Tibial nerve (tissue), 4 donors: Measurements from ENCODE around the gene LBHD1. TPM values are rescaled to one million over a fixed set of nuclear protein-coding genes. Genes with fewer than 3 reads are reported as not detected.
"Not testable (repeated sequence)": the region's sequence is repeated elsewhere in the genome, so short reads cannot be mapped to it uniquely, and the experiment has no call there.

Experiments used
- DNase-seq, 2 donors: peaks; one replicate each; pipeline ENCODE4 v3.0.0-alpha.2; 2019; ENCODE audit warnings: low spot score in 2 of 2
- H3K27ac ChIP-seq, 4 donors: fragments of 200-600 bp; sonication (generic) in 3 of 4; one replicate each; pipeline ENCODE4 v1.5.1; 2017 to 2019; ENCODE audit warnings: mild to moderate bottlenecking in 1 of 4
- H3K27me3 ChIP-seq, 2 donors: fragments of 200-600 bp; sonication (generic) in 1 of 2; one replicate each; pipeline versions ENCODE4 v1.5.1 to v1.6.0; 2017 to 2019
- H3K36me3 ChIP-seq, 3 donors: fragments of 200-600 bp; sonication (generic); one replicate each; pipeline ENCODE4 v1.5.1; 2018 to 2019
- H3K4me1 ChIP-seq, 4 donors: fragments of 200-600 bp; sonication (generic) in 3 of 4; one replicate each; pipeline ENCODE4 v1.5.1; 2017 to 2019
- H3K4me3 ChIP-seq, 4 donors: fragments of 200-600 bp; sonication (generic) in 3 of 4; one replicate each; pipeline ENCODE4 v1.5.1; 2017 to 2019; ENCODE audit warnings: mild to moderate bottlenecking in 1 of 4, moderate library complexity in 1 of 4
- H3K9me3 ChIP-seq, 4 donors: fragments of 200-600 bp; sonication (generic) in 3 of 4; one replicate each; pipeline ENCODE4 v1.5.1; 2017 to 2019
- EP300 ChIP-seq, 2 donors: sonication (generic); formaldehyde crosslinking; IDR thresholded peaks; one replicate each; pipeline ENCODE4 v1.6.1; 2017; ENCODE audit warnings: antibody characterized with exemption in 2 of 2, mild to moderate bottlenecking in 1 of 2
- POLR2A ChIP-seq, 2 donors: fragments of 450-650 bp; IDR thresholded peaks; one replicate each; pipeline ENCODE4 v1.6.1; 2017; ENCODE audit warnings: antibody characterized with exemption in 2 of 2, mild to moderate bottlenecking in 2 of 2, moderate library complexity in 2 of 2
- WGBS, 2 donors: methylation state at CpG; one replicate each; pipeline ENCODE4 v1.1.5; 2018; 5-methylcytosine and 5-hydroxymethylcytosine counted together
- total RNA-seq, 4 donors: library from RNA; depleted of rRNA; stranded (reverse); fragments of >200 nt; gene quantifications; one replicate each; pipeline ENCODE4 v1.1.0, GENCODE V29; 2016
- TF ChIP-seq, protein P1 (sequence below), 5 experiments: fragments of 200-600 bp in 3 of 5; fragments of 450-650 bp in 2 of 5; sonication (generic) in 3 of 5; IDR thresholded peaks; one replicate each; pipeline ENCODE4 v1.5.1; 2016 to 2019; ENCODE audit warnings: antibody characterized with exemption in 5 of 5, mild to moderate bottlenecking in 3 of 5, moderate library complexity in 2 of 5

Gene LBHD1
- total RNA-seq, 4 donors from 2014 or later = 3.9 to 11.1 (median 5.4) TPM

DNA sequence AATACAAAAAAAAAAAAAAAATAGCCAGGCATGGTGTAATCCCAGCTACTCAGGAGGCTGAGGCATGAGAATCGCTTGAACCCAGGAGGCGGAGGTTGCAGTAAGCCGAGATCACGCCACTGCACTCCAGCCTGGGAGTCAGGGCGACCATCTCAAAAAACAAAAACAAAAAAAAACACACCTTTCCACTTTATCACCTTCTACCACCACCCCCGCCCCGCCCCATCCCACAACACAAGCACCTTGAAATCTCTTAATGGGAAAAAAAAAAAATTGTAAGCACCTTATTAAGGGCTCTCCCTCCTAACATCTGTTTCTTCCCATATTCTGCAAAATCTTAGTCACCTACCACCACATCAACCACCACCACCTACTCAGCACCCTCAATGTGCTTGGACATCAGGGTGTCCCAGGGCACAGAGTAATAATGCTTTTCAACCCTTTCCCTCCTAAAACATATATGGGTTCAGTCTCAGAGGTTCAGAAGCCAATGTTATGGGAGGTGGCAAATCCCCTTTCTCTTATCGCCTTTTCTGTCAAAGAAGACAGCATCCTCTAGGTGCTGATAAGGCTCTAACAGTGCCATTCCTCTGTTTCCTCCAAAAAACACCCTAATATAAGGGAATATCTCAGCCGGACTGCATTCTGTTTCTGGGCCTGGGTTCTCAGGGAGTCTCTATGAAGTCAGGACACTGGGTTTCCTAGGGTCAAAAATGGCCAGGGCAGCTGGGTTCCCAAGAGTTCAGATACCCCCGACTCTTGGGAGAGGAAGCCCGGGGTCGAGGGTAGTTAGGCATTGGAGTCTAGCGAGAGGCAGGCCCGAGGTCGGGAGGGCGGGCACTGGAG is 19.7 kb downstream of the LBHD1 start:
- WGBS, 2 donors = 37 to 39% methylated on average over 16 of the region's 16 CpGs
- Histone ChIP-seq H3K4me3 (peak overlapping the region; percentile 80 to 91 (median 88)), H3K4me1 (peaks cover 0 to 23% (median 13%) of the 10 kb centered on the region in 4 donors), H3K27ac (peak overlapping the region; percentile 68 to 97 (median 94)), H3K9me3 (no peaks in the 10 kb centered on the region), H3K36me3 (peaks cover 0 to 31% (median 4%) of the 10 kb centered on the region in 3 donors), H3K27me3 (no peaks in the 10 kb centered on the region)
- no peak for DNase-seq
- no peak for TF ChIP-seq POLR2A (IDR thresholded peaks at IDR 0.05)
- TF ChIP-seq, protein P1, sequence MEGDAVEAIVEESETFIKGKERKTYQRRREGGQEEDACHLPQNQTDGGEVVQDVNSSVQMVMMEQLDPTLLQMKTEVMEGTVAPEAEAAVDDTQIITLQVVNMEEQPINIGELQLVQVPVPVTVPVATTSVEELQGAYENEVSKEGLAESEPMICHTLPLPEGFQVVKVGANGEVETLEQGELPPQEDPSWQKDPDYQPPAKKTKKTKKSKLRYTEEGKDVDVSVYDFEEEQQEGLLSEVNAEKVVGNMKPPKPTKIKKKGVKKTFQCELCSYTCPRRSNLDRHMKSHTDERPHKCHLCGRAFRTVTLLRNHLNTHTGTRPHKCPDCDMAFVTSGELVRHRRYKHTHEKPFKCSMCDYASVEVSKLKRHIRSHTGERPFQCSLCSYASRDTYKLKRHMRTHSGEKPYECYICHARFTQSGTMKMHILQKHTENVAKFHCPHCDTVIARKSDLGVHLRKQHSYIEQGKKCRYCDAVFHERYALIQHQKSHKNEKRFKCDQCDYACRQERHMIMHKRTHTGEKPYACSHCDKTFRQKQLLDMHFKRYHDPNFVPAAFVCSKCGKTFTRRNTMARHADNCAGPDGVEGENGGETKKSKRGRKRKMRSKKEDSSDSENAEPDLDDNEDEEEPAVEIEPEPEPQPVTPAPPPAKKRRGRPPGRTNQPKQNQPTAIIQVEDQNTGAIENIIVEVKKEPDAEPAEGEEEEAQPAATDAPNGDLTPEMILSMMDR (IDR thresholded peaks at IDR 0.05) = no peak

DNA sequence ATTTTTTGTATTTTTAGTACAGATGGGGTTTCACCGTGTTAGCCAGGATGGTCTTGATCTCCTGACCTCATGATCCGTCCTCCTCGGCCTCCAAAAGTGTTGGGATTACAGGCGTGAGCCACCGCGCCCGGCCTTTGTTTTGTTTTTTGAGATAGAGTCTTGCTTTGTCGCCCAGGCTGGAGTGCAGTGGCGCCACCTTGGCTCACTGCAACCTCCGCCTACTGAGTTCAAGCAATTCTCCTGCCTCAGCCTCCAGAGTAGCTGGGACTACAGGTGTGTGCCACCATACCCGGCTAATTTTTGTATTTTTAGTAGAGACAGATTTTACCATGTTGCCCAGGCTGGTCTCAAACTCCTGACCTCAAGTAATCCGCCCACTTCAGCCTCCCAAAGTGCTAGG is 21.8 kb downstream of the LBHD1 start:
- peaks cover 0 to 32% (median 4%) of the 10 kb centered on the region in 3 donors for H3K36me3 ChIP-seq
- WGBS, 2 donors = 94 to 95% methylated on average over 12 of the region's 12 CpGs
- H3K27ac ChIP-seq, DNase-seq, H3K9me3 ChIP-seq, H3K27me3 ChIP-seq, H3K4me3 ChIP-seq: not testable (repeated sequence)
- H3K4me1 ChIP-seq = peaks cover 0 to 36% (median 22%) of the 10 kb centered on the region in 4 donors

DNA sequence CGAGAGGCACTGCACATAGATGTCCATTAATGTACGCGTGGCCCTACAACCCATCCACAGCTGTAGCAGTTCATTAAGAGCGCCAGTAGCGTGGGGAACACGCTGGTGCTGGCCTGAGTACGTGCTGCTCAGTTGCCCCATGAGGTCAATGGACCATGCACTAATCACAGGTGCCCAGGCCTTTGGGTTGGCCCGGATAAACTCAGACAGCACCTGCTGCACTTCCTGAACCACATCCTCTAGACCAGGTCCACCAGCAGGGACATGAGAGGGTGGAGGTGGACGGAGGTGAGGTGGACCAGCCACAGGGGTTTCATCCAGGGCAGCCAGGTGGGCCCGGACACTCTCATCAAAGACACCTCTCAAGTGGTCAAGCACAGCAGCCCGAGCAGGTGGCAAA is 22.6 kb downstream of the LBHD1 start:
- H3K9me3 ChIP-seq = no peaks in the 10 kb centered on the region
- peaks cover 0 to 44% (median 28%) of the 10 kb centered on the region in 4 donors for H3K4me1 ChIP-seq
- 91 to 92% methylated on average over 9 to 11 of the region's 11 CpGs for WGBS, 2 donors
- DNase-seq = no peak
- H3K36me3 ChIP-seq = peaks cover 0 to 34% (median 4%) of the 10 kb centered on the region in 3 donors
- no peaks in the 10 kb centered on the region for H3K27me3 ChIP-seq
- H3K27ac ChIP-seq = no peak overlapping the region
- TF ChIP-seq EP300 (IDR thresholded peaks at IDR 0.05) (no peak), POLR2A (IDR thresholded peaks at IDR 0.05) (no peak)
- TF ChIP-seq, protein P1 (IDR thresholded peaks at IDR 0.05) = no peak
- H3K4me3 ChIP-seq = no peak overlapping the region

DNA sequence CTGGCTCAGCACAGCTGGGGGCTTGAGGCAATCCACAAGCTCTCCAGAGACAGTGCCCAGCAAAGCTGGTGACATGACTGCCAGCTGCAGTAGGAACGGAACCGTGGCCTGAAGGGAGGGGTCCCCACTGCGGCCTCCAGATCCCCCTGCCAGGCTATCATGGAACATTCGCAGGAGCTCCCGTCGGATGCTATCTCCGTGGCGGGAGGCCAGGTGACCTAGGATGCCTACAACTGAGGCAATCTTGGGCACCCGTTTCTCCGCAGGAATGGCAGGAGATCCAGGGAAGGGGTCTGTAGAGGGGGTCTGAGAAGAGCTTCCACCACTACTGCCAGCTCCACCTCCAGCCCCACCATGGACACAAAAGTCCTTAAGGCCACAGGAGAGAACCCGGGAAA is 23.1 kb downstream of the LBHD1 start:
- H3K9me3 ChIP-seq = no peaks in the 10 kb centered on the region
- peaks cover 0 to 50% (median 28%) of the 10 kb centered on the region in 4 donors for H3K4me1 ChIP-seq
- no peak overlapping the region for H3K27ac ChIP-seq
- 90 to 92% methylated on average over 11 of the region's 11 CpGs for whole genome bisulfite sequencing, 2 donors
- no peak overlapping the region for H3K4me3 ChIP-seq
- H3K36me3 ChIP-seq = peaks cover 0 to 39% (median 4%) of the 10 kb centered on the region in 3 donors
- no peaks in the 10 kb centered on the region for H3K27me3 ChIP-seq
- no peak for DNase-seq
- no peak for TF ChIP-seq EP300 (IDR thresholded peaks at IDR 0.05)
- TF ChIP-seq POLR2A (IDR thresholded peaks at IDR 0.05) = no peak
- TF ChIP-seq, protein P1 (IDR thresholded peaks at IDR 0.05) = no peak

DNA sequence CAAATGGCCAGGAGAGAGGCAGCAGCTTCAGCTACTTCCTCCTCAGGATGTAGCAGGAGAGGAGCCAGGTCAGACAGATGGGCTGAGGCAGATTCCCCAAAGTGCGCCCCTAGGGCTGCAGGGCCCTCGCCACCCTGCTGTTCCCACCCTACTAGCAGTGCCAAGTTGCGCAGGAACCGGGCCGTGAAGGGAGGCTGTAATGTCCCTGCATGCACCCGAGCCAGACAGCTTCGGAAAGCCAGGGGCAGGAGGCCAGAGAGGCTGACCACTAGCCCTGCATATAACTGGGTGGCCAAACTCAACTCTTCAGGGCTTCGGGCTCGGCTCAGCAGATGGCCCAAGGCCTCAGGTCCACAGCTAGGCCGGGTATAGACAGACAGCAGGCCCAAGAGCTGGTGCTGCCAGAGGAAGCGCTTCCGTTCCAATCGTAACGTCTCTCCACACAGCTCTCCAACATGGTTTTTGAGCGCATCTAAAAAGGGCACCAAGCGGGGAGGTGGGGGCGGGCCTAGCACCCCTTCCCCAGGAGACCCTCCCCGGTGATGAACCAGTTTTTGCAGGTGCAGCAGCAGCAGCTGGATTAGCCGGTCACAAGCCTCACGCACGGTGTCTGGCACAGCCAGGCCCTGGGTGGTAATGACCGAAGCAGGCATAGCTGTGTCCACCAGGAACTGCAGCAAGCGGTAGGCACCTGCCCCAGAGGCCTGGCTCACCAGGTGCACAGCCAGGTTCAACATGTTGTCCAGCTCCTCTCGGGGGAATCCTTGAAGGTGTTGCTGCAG is 23.7 kb downstream of the LBHD1 start:
- WGBS, 2 donors = 89 to 92% methylated on average over 21 to 24 of the region's 24 CpGs
- Histone ChIP-seq H3K27me3 (no peaks in the 10 kb centered on the region), H3K4me3 (no peak overlapping the region), H3K4me1 (peaks cover 0 to 53% (median 28%) of the 10 kb centered on the region in 4 donors), H3K27ac (no peak overlapping the region), H3K36me3 (peaks cover 0 to 45% (median 4%) of the 10 kb centered on the region in 3 donors), H3K9me3 (no peaks in the 10 kb centered on the region)
- no peak for DNase-seq
- TF ChIP-seq POLR2A (IDR thresholded peaks at IDR 0.05) (no peak), EP300 (IDR thresholded peaks at IDR 0.05) (no peak)
- TF ChIP-seq, protein P1 (IDR thresholded peaks at IDR 0.05) = no peak
